ENCODE results near the gene KHSRP.

Gene KHSRP

DNA sequence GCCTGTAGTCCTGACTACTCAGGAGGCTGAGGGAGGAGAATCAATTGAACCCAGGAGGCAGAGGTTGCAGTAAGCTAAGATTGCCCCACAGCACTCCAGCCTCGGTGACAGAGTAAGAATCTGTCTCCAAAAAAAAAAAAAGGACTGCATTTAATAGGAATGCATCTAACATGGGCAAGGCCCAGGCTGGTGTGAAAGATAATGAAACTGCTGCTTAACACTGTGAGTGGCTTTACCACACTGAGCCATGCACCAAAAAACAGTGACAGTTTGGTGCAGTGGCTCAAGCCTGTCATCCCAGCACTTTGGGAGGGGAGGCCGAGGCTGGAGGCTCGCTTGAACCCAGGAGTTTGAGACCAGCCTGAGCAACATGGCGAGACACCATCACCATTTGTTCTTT lies 40.2 kb downstream of the KHSRP start:
- DNase-seq = no peak

DNA sequence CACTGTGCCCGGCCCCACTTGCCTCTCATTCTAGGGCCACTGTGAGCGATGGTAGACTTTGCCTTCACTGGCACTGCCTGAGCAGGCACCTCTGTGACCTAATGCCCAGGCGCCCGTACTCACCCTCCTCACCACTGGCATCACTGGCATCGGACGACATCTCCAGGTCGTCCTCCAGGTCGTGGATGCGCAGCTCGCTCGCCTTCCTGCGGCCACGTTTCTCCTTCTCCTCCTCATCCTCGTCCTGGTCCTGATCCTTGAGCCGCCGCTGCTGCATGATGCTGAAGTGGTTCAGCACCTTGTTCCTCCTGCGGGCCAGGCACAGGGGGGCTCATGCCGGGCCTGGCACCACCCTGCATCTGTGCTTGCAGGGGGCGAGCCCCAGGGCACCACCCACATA lies 41.4 kb downstream of the KHSRP start:
- no peak for DNase-seq

DNA sequence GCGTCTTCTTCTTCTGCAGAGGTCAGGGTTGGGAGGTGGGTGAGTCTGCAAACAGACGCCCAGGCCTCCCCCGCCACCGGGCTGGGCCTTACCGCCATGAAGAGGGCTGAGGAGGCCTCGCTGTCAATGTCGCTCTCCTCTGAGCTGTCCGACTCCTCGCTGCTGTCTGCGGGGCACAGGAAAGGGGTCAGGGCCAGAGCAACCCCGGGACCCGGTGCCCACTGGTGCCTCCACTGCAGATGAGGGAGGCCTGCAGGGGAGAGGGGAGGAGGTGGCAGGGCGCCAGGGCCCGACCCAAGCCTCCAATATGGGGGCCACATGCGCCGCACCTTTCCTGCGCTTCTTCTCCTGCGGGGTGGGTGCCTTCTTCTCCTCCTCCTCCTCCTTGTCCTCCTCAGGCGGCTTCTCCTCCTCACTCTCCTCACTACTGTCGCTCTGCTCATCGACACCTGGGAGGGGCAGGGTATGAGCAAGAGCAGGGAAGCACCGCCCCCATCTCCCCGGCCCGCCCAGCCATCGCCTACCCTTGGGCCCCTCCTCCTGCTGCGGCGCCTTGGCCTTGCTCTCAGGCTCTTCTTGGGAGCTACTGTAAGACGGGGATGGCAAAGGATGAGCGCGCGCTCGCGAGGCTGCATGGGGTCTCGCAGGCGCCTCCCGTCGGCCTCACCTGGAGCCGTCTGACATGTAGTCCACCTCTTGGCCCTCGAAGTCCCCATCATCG lies 43.4 kb downstream of the KHSRP start:
- DNase-seq = no peak

DNA sequence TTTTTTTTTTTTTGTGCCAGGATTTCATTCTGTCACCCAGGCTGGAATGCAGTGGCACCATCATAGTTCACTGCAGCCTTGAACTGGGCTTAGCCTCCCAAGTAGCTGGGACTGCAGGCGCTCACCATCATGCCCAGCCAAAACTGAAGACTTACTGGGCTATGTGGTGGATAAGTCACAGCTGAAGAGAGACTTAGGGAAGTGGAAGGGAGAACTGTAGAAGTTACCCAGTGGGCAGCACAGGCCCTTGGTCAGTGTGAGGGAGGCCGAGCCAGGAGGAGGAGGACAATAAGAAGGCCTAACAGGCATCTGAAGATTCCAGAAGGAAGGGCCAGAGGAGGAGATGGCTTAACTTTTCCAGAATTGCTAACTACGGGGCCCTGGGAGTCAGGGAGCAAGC lies 44.9 kb downstream of the KHSRP start:
- no peak for DNase-seq

DNA sequence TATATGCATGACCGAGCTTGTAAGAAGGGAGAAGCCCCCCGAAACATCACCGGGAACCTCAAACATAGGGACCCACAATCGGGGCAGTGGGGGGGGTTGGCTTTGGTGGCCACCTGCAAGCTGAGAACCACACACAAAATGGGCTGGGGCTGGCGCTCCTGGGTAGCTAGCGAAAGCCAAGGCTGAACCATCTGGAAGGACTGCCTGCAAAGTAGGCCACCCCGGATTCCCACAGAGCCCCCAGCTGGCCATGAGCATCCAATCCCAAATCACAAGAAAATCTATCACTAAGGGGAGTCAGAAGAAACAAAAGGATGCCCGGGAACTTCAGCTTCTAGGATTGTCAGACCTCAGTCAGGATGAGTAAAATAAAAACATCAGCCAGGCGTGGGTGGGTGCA lies 46.1 kb downstream of the KHSRP start:
- DNase-seq = no peak

DNA sequence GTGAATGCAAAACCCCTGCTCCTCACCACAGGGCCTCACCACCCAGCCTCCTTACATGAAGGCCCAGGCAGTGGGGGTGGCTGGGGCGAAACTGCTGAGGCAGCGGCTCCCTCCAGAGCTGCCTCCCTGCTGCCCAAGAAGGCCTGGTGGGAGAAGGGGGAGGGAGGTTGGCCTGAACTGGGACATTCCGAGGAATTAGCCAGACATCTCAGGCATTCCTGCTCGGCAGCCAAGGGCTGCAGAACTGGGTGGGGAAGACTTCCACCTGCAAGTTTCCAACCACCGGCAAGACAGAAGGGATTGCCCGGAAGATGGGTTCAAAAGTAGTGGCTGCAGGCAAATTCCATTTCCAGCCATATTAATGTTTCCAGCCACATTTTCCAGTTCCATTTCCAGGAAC lies 46.6 kb downstream of the KHSRP start:
- DNase-seq = no peak

DNA sequence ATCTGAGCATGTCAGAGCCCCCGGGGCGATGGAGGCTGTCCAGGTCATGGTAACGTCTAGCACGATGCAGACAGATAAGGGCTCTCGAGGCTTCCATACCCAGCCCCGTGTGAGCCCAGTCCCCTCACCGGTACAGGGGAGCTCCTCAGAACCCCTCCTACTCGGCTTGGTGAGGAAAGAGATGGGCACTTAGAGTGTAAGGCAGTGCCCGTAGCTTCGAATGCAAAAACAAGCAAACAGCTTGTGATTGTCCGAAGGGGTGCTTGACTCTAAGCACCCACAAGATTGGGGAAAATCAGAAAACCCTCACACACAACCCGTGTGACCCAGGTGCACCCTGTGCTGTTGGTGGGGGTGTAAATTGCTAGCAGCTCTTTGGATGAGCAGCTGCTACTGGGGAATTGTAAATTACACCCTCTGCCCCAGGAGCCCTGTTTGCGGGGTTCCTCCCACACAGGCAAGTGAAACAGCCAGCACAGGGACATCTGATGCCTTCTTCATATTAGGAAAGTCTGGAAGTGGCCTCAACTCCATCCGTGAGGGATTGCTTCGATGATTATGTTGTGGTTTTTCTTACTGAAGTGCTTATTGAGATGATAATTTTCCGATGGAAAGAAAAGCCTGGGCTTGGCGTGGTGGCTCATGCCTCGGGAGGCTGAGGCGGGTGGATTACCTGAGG lies 48.0 kb downstream of the KHSRP start:
- DNase-seq = no peak

DNA sequence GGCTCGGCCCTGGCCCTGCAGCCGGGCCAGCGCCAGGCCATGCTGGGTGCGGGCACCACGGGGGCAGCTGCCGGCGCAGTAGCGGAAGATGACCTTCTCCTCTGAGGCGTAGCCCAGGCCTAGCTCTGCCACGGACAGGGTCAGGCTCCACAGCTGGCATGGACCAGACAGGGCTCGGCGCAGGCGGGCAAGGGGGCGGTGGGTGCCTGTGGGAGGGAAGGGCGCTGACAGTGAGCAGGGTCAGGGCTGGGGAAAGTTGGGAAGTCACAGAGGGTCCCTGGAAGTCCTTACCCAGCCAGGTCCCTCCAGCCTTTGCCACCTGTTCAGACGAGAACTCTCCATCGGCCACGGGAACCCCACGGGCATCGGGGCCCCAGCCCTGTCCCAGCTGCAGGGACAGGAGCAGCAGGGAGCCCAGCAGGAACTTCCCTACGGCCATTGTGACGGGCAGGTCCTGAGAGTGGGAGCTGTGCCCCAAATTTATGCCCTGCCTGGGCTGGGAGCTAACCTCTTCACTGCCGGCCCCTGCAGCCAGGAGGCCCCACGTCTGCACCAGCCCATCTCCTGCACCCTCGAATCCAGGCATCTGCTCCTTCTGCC lies 49.1 kb downstream of the KHSRP start, which contains the start of gene PSPN:
PSPN (minus strand) TSS at position 523 of the 600 bp plus-strand sequence; CDS start at position 439, 84 bp downstream.
- DNase-seq = no peak

DNA sequence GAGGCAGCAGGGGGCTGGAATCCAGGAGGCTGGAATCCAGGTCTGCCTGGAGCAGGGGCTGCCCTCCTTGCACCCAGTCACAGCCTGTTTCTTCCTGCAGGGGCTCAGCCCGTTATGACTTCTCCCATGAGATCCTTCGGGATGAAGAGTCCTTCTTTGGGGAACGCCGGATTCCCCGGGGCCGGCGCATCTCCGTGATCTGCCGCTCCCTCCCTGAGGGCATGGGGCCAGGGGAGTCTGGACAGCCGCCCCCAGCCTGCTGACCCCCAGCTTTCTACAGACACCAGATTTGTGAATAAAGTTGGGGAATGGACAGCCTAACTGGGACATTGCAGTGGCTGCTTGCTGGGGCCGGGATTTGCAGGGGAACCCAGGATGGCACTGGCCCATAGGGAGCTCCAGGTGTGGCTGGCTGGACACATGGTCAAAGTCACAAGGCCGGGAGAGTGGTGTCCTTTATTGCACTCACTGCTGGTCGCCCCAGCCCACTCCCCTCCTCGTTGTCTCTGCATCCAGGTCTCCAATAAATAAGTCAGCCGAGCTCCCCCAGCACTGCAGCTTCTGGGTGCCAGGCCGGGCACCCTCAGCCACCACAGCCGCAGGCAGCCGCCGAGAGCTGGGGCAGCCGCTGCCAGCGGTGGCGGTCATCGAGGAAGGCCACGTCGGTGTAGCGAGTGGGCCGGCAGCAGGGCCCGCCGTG lies 49.8 kb downstream of the KHSRP start:
- no peak for DNase-seq

DNA sequence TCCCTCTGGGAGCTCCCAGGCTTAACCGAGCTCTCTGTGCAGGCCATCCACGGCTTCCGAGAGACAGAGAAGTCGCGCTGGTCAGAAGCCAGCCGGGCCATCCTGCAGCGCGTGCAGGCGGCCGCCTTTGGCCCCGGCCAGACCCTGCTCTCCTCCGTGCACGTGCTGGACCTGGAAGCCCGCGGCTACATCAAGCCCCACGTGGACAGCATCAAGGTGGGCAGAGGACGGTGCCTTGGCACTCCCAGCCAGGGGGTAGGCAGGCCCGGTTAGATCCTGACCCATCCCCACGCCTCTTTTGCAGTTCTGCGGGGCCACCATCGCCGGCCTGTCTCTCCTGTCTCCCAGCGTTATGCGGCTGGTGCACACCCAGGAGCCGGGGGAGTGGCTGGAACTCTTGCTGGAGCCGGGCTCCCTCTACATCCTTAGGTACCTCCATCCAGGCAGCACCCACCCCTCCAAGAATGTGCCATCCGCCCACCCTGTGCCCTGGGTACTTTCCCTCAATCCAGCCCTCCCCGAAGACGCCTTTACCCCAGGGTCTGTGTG lies 50.4 kb downstream of the KHSRP start:
- DNase-seq = no peak

DNA sequence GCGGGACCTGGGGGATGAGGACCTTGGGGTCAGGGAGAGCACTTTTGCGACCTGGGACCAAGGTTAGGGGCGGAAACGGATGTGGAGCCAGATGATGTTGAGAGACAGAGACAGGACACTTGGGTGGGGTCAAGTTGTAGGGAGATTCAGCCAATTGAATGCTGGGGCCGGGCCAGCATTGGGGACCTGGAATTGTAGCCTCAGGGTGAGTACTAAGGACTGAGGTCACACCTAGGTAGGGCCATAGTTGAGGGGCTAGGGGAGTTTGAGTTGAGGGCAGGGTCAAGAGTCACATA lies 50.9 kb downstream of the KHSRP start:
- no peak for DNase-seq

DNA sequence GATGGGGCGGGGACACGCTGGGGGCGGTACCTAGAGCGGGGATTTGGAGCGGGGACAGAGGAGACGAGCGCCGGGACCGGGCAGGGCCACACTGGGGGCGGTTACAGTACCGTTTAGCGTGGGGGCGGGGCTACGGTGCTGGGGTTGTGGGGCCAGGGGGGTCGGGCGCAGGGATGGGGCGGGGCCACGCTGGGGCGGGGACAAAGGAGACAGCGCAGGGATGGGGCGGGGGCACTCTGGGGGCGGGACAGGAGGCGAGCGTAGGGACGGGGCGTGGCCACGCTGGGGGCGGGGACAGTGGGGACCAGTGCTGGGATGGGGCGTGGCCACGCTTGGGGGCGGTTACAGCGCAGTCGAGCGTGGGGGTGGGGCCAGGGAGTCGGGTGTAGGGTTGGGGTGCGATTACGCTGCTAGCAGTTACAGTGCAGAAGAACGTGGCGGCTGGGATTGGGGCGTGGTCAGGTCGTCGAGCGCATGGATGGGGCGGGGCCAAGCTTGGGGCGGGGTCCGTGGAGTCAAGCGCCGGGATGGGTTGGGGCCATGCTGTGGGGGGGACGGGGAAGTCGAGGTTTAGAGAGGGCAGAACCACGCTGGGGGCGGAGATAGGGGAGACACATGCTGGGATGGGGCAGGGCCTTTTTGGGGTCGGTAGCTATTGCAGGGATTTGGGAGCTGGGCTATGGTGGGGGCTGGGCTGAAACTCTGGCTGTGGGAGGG lies 51.4 kb downstream of the KHSRP start:
- DNase-seq = peak; percentile 73

DNA sequence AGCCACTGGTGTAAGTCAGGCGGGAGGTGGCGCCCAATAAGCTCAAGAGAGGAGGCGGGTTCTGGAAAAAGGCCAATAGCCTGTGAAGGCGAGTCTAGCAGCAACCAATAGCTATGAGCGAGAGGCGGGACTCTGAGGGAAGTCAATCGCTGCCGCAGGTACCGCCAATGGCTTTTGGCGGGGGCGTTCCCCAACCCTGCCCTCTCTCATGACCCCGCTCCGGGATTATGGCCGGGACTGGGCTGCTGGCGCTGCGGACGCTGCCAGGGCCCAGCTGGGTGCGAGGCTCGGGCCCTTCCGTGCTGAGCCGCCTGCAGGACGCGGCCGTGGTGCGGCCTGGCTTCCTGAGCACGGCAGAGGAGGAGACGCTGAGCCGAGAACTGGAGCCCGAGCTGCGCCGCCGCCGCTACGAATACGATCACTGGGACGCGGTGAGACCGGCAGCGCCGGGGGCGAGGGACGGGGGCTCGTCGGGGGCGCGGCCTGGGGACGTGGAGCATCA lies 52.0 kb downstream of the KHSRP start, which contains the start of gene ALKBH7:
ALKBH7 (plus strand) TSS at position 201 of the 502 bp plus-strand sequence; CDS start at position 228, 27 bp downstream.
- peak; percentile 94 for DNase-seq

DNA sequence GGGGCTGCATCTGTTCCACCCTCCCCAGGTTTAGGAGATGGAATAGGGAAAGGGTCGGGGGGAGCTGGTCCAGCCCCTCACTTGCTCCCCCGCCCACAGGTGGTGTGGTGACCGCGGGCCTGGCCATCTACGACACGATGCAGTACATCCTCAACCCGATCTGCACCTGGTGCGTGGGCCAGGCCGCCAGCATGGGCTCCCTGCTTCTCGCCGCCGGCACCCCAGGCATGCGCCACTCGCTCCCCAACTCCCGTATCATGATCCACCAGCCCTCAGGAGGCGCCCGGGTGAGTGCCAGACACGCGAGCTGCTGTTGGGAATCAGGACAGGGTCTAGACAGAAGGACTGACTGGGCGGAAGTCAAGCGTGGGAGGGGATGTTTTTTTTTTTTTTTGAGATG lies 60.3 kb downstream of the KHSRP start:
- DNase-seq = no peak

Measured in NCI-H526 treated with DMSO at 0.1 percent for 48 hours (cell line).